Measurements from ENCODE around the gene TAPBP.
"Not testable (repeated sequence)": the region's sequence is repeated elsewhere in the genome, so short reads cannot be mapped to it uniquely, and the experiment has no call there.

The TAPBP gene

DNA sequence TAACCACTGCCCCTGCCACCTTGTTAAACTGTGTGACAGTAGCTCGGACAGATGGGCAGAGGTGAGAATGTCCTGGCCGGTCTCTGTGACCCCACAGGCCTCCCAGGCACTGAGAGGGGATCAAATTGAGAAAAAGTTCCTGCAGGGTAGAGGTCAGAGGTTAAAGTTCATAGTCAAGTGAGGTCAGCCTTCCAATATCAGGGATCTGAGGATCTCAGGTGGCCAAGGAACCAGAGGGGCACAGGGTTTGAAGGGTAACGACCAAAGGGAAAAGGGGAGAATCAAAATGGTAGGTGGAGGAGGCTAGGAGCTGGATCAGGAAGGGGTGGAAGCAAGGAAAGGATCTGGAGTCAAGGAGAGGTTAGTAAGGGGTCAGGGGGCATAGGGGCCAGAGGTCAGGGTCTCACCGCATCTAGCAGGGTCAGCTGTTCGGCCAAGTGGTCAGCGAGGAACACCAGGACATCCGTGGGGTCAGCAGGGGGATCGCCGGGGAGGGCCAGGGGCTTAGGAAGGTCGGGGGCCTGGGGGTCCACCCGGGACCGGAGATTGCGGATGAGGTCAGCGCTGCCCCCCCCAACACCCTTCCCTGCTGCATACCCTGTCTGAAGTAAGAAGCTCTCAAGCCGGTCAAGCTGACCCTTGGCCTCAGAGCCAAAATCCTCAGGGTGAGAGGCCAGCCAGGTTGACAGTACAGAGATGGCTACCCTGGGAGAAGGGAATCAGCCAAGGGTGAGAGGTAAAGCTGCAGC lies 18.1 kb downstream of the TAPBP start:
- DNase-seq: no peak

DNA sequence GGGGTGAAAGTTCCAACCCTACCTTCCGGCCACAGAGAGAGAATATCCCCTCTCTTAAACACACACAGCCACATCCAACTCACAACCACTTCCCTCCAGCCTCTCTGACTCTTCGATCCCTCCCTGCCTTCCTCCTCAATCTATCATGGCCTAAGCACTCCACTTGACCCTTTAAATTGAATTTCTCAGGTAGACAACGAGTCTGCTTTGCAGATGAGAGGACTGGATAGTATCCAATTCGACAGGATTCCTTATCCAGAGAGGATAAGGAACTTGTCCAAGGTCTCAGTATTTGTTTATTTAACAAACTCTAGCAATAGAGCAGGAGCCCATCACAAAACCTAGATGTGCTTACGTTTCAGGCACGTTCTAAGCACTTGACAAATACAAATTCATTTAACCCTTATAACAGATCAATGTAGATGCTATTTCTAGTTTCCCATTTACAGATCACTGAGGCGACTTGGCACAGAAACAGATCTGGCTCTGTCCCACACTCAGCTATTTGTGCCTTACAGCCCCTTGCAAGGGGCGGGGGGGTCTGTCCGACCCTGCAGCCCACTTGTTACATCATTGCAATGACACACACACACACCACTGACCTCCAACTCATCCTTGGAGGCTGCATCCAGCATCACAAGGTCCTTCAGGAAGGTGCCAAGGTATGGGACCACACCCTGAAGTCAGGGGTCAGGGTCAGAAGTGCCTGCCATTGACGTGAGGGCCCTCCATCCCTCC lies 19.6 kb downstream of the TAPBP start:
- DNase-seq: no peak

DNA sequence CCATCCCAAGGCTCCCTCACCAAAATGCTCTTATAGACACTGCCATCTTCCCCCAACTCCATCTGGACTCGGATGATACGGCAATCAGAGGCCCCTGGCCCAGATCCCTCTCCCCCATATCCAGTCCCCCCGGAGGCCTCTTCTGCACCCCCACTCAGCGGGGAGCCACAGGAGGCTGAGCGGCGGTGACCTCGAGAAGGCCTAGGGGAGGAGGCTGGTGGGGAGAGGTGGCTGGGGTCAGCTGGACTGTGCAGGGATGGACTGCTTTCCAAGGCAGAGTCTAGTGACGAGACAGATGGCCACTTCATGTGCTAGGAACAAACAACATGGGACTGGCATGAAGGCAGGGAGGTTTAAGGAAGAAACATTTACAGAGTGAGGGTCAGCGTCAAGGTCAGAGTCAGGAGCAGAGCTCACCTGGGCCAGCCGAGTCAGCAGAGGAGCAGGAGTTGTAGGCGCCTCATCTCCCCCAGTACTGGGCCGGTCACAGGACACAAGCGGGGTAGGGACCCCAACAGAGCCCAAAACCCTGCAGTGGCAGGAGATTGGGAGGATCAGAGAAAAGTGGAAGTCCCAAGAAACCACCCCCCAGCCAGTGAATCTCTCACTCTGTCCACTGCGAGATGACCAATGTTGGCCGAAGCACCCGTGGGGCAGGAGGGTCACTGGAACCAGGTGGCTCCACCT lies 20.7 kb downstream of the TAPBP start:
- no peak for DNase-seq

DNA sequence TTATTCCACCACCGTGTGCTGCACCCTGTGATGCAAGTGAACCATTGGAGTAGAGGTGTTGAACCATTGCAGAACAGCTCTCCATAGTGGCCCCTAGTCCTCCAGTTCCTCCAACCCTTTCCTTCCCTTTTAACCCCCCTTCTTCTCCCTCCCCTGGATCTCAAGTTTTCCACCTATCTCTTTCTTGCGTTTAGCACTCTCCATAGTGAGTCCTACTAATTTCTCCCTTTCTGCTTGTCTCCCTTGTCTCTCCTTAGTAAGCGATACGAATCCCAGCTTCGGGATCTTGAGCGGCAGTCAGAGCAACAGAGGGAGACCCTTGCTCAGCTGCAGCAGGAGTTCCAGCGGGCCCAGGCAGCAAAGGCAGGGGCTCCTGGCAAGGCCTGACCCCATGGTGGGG lies 23.4 kb downstream of the TAPBP start:
- DNase-seq: no peak

DNA sequence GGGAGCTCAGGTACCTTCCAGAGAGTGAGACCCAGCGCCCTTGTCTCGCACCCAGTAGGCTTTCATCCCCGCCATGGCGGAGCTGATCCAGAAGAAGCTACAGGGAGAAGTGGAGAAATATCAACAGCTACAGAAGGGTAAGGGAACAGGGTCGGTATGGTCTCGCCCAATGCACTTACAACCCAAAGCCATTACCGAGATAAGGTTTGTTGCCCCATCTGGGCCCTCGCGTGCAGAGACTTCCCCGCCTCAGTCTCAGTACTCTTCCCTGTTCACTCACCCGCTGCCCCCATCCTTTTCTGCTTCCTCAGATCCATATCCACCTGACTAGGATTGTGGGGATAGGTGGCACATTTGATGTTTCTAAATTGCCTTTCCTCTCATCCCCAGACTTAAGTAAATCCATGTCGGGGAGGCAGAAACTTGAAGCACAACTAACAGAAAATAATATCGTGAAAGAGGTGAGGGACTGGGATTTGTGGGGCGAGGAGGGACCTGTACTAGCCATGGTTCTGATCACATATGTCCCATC lies 24.0 kb downstream of the TAPBP start:
- no peak for DNase-seq

DNA sequence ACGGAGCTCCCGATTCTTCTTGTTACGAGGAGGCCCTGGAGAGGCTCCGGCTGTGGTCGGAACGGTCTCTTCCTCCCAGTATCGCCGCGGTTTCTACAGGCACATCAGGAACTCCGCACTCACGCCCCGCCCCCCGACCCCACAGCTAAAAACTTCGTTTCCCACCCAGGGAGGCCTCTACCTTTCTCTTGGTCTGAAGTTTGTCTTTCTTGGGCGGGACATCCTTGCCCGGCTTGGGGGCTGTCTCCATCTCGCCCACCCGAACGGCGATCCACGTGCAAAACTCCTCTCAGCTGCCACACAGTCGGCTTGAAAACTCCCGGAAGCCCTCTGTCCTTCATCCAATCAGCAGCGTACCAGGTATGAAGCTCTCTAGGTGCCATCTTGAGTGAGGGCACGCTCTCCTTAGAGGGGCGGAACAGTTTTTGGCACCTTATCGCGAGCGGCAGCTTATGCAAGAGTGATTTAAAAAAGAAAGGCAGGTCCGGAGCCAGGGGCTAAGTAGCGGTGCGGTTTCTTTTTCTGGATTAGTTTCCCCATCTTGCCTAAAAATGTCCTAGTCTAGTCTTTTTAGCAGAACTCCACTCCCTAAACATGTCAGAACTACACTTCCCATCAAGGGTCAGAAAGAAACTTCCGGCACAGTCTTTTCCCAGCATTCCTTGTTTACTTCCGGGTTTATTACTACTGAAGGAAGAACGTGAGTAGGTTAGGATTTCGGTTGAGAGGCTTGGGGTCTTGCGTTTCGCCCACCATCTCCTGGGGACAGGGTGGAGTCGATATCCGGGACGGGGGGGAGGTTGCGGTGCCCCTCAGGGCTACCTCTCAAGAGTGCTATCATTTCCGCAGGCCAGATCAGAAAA lies 24.7 kb downstream of the TAPBP start, which contains the start of the genes PFDN6 and WDR46:
Gene PFDN6, plus strand, starts transcription at position 681 of the 863 bp plus-strand sequence. CDS start 256 bp downstream, outside the sequence.
Gene WDR46, minus strand, starts transcription at position 319 of the 863 bp plus-strand sequence. Its CDS starts 69 bp downstream, at position 250.
- peak; percentile 65 for DNase-seq

DNA sequence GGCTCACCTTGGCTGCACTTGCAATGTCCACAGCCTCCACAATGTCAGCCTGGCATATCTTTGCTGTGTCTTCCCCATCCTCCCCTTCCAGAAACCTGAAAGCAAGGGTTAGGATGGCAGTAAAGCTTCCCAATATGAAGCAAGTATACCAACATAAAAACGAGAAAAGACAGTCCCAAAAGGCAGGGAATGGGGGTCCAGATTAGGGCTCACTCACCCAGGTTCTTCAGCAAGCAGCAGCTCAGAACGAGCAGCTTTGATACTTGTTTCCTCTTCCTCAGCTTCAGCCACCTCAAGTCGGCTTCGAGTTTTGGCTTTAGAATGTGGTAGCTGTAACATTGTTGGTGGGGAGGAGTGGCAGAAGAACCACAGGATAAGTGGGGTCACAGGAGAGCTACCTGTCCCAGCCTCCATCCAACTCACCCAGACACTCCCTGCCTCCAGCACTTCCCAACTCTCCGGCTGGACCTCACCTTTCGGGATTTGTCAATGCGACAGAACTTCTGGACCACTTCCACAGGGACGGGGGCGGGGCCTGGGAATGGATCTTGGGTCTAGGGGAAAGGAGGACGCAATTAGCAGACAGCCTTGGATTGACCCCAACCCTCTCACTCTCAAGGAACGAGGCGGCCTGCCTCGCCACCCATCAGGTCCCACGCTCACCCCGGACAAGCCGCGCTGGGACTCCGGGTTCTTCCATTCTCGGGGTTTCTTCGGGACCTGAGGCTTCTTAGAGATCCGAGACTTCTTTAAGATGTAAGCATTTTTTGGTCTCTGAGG lies 25.5 kb downstream of the TAPBP start:
- no peak for DNase-seq

DNA sequence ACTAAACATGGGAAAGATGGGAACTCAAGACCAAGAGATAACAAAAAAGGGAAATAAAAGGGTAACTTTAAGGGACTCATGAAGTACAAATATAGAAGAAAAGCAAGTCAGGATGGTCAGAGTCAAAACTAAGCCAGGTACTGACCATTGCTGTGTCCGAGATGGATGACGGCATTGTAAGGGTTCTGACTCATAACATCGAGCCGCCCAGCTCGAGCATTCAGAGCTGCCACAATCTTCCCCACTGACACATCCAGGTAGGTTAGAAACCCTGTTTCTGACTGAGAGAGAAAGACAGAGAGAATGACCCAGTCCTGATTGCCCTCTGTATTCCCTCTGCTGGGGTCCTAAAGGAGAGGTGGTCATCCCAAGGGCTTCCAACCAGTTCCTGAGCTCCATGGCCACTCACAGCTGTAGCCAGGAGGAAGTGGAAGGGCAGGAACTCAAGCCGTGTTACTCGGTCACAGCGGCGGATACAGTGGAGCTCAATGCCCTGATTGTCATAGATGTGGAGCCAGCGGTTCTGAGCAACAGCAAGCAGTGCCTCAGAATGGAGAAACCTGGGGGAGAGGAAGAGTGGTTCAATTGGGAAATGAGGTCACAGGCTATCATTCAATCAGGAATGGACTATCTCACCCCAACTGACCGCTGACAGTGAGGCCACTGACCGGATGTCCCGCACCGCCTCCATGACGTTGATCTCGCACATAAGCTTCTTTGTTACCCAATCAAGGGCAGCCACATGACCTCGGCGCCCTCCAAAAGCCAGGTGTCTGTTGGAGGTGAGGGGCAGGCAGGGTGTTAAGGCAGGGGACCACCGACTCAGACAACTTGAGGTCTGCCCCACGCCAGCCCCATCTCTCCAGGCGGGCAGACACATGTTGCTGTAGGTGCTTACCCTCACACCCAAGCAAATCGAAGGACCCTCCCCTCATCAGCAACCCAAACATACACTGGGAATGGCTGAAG lies 26.6 kb downstream of the TAPBP start:
- DNase-seq: no peak

DNA sequence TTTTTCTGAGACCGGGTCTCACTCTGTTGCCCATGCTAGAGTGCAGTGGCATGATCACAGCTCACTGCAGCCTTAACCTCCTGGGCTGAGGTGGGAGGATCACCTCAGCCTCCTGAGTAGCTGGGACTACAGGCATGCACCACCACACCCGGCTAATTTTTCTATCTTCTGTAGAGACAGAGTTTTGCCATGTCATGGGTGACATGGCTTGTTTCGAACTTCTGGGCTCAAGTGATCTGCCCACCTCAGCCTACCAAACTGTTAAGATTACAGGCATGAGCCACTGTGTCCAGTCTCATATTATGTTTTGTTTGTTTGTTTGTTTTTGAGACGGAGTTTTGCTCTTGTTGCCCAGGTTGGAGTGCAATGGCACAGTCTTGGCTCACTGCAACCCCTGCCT lies 28.7 kb downstream of the TAPBP start:
- DNase-seq: not testable (repeated sequence)

DNA sequence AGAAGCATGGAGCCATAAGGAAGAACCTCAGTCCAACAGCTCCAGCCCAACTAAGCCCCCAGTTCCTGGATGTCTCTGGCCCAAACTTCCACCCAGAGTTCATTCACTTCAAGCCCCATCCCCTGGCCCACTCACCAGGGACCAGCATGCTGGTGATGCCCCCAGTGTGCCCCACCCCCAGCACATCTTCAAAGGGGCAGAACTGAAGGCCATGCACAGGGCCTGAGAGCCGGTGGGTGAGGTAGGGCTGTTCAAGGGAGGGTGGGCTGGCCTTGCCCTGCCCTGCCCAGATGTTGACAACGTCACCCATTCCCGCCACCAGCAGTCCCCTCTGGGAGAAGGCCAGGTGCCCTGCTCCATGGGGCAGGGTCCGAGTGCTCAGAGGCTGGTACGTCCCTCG lies 33.3 kb downstream of the TAPBP start:
- no peak for DNase-seq

DNA sequence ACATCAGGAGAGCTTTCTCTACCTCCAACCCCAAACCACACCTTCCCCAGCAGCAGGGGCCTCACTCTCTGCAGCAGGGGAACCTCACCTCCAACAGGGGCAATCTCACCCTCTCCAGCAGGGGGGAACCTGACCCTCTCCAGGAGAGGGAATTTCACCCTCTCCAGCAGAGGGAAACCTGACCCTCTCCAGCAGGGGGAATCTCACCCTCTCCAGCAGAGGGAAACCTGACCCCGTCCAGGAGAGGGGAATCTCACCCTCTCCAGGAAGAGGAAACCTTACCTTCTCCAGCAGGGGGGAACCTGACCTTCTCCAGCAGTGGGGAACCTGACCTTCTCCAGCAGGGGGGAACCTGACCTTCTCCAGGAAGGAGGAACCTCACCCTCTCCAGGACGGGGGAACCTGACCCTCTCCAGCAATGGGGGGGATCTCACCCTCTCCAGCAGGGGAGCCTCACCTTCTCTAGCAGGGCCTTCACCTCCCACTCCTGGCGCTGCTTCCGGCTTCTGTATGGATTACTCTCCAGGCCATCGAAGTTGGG lies 33.8 kb downstream of the TAPBP start:
- DNase-seq: no peak

DNA sequence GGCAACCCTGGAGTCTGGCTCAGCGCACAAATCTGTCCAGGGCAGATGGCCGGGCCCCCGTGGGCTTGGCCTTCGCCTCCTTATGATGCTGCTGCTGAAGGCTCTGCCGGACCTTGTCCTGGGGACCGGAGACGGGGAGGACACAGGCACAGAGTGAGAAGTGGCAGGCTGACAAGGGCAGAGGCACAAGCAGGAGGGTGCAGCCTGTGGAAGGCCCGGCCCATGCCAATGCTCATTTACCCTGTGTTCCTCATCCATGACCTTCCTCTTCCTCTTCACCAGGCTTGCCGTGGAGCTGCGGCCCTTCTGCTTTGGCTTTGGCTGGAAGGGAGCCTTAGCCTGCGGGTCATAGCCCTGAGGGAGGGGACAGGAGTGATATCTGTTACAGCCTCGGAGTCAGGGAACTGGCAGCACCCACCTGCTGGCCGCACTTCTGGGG lies 34.6 kb downstream of the TAPBP start:
- DNase-seq: no peak

DNA sequence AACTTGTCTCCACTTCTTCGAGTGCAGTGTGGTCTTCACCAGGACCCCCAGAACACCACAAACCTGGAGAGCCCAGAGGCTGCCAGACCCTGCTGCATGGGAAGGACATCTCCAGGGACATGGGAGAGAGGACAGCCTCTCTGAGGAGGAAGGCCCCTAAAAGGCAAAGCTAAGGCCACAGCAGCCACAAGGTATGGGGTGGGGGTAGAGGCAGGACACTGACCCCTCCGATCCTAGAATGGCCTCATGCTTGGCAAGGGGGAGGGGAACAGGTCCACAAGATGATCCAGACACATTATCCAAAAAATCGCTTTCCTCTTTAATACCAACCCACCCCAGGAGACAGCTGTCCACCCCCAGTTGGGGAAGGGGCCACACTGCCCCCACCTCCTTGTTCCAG lies 35.1 kb downstream of the TAPBP start:
- DNase-seq: no peak

DNA sequence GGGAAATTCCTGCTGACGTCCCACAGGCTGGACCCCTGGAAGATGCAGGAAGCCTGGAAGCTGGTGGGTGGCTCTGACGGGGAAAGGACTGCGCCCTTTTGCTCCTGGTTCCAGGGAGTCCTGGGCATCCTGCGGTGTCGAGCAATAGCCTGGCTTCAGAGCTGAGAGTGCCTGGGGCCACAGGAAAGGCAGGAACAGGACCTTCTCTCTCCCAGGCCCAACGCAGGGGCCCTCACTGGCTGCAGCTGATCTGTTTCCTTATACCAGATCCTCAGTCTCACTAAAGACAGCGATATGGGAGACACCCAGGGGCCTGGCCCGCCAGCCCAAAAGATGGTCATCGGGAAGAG lies 35.5 kb downstream of the TAPBP start:
- DNase-seq: no peak

DNA sequence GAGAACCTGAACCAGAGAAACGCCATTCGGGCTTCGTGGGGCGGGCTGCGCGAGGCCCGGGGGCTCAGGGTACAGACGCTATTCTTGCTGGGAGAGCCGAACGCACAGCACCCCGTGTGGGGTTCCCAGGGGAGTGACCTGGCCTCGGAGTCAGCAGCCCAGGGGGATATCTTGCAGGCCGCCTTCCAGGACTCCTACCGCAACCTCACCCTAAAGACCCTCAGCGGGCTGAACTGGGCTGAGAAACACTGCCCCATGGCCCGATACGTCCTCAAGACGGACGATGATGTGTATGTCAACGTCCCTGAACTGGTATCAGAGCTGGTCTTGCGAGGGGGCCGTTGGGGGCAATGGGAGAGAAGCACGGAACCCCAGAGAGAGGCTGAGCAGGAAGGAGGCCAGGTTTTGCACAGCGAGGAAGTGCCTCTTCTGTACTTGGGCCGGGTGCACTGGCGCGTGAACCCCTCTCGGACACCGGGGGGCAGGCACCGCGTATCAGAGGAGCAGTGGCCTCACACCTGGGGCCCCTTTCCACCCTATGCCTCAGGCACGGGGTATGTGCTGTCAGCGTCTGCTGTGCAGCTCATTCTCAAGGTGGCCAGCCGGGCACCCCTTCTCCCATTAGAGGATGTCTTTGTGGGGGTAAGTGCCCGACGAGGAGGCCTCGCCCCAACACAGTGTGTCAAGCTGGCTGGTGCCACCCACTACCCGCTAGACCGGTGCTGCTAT lies 36.1 kb downstream of the TAPBP start:
- DNase-seq: no peak

DNA sequence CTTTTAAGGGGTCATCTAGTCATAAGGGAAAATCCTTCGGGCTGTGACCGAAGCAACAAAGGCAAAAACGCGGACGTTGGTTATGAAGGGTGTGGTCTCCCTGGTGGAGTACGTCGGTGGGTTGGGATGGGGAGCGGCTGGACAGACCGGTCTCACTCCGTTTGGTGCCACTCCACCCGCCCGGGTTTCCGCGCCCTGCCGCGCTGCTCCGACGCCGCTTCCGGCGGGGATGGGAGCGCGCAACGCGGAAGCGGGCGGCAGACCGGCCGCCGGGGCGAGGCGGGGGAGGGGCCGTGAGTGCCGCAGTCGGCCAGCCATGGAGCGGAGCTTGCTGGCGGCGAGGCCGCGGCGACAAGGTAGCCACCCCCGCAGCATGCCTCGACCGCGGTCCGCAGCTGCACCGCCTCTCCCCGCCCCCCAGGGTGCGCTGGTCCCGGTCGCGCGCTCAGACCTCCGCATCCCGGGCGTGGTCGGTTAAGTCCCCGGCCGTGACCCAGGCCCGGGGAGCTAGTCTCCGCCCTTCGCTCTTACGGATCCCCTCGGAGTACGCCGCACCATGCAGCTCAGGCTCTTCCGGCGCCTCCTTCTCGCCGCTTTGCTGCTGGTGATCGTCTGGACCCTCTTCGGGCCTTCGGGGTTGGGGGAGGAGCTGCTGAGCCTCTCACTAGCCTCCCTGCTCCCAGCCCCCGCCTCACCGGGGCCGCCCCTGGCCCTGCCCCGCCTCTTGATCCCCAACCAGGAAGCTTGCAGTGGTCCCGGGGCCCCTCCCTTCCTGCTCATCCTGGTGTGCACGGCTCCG lies 36.8 kb downstream of the TAPBP start, which contains the start of gene B3GALT4:
Gene B3GALT4, plus strand, starts transcription at position 260 of the 799 bp plus-strand sequence. Its CDS starts 297 bp downstream, at position 557.
- DNase-seq: peak; percentile 59

DNA sequence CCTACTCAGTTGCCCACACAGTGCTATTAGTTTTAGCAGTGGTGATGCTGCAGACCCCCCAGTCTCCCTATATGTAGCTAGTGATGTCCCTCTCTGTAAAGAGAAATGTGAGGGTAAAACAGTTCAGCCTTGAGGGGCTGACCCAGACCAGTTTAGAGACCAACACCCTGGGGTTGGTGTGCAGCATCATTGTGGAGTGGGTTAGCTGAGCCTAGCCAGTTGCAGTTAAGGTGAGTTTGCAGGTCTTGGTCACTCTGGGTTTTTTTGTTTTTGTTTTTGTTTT lies 37.4 kb downstream of the TAPBP start:
- DNase-seq: no peak
